Cardiac fibroblast (primary cell): Measurements from ENCODE around the gene C19orf73.
"Not testable (repeated sequence)": the region's sequence is repeated elsewhere in the genome, so short reads cannot be mapped to it uniquely, and the experiment has no call there.

Source experiments
- DNase-seq, 2 donors: peaks; one replicate each; pipeline versions ENCODE4 v3.0.0 to v3.0.0-alpha.2; 2010; ENCODE audit warnings: low read depth in 2 of 2
- H3K4me3 ChIP-seq, 2 donors: replicated peaks in 1 of 2; 1 replicate in 1 of 2; 2 replicates in 1 of 2; pipeline ENCODE4 v1.5.1; 2011; ENCODE audit warnings: low read depth in 2 of 2, low read length in 2 of 2, mild to moderate bottlenecking in 2 of 2, moderate library complexity in 1 of 2
- TF ChIP-seq, protein P1 (sequence below): IDR thresholded peaks from one replicate; pipeline ENCODE4 v1.5.1; 2011; ENCODE audit warnings: low read depth, mild to moderate bottlenecking, low read length, inconsistent platforms

The C19orf73 gene

DNA sequence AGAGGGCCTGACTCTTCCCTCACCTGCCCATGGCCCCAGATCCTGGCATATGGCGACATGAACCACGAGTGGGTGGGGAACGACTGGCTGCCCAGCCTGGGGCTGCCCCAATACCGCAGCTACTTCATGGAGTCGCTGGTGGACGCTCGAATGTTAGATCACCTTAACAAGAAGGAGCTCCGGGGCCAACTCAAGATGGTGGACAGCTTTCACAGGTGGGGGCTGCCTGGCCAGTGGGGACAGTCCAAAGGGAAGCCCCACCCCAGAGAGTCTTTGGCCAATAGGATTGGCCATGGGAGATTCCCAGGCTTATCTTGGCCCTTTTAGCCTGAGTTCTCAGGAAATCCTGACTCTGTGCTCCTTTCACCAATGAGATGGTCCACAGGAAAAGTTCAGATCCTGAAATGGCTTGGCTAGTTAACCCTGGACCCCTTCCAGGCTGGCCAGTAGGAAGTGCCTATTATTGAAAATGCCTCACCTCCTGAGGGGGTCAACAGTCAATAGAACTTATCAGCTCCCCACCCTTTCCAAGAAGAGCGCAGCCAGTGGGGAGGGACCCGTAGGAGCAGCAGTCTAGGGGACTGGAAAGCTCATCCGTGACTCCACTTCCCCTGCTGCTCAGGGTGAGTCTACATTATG is 29.2 kb upstream of the C19orf73 start:
- TF ChIP-seq, protein P1, sequence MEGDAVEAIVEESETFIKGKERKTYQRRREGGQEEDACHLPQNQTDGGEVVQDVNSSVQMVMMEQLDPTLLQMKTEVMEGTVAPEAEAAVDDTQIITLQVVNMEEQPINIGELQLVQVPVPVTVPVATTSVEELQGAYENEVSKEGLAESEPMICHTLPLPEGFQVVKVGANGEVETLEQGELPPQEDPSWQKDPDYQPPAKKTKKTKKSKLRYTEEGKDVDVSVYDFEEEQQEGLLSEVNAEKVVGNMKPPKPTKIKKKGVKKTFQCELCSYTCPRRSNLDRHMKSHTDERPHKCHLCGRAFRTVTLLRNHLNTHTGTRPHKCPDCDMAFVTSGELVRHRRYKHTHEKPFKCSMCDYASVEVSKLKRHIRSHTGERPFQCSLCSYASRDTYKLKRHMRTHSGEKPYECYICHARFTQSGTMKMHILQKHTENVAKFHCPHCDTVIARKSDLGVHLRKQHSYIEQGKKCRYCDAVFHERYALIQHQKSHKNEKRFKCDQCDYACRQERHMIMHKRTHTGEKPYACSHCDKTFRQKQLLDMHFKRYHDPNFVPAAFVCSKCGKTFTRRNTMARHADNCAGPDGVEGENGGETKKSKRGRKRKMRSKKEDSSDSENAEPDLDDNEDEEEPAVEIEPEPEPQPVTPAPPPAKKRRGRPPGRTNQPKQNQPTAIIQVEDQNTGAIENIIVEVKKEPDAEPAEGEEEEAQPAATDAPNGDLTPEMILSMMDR = no peak
- no peak for DNase-seq
- no peak overlapping the region for H3K4me3 ChIP-seq

DNA sequence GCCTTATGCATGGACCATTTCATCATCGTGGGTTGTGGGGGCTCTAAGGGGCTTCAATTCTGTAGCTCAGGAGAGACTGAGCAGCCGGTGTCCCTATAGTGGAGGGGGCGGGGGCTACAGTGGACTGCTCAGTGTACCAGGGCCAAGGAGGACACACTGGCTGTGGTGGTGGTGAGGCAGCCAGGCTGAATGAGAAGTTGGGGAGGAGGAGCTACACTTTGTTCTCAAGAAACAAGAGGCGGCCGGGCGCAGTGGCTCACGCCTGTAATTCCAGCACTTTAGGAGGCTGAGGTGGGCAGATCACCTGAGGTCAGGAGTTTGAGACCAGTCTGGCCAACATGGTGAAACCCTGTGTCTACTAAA is 27.4 kb upstream of the C19orf73 start:
- not testable (repeated sequence) for DNase-seq
- peak overlapping the region in 1 of 2 donors; percentile 34 for H3K4me3 ChIP-seq

DNA sequence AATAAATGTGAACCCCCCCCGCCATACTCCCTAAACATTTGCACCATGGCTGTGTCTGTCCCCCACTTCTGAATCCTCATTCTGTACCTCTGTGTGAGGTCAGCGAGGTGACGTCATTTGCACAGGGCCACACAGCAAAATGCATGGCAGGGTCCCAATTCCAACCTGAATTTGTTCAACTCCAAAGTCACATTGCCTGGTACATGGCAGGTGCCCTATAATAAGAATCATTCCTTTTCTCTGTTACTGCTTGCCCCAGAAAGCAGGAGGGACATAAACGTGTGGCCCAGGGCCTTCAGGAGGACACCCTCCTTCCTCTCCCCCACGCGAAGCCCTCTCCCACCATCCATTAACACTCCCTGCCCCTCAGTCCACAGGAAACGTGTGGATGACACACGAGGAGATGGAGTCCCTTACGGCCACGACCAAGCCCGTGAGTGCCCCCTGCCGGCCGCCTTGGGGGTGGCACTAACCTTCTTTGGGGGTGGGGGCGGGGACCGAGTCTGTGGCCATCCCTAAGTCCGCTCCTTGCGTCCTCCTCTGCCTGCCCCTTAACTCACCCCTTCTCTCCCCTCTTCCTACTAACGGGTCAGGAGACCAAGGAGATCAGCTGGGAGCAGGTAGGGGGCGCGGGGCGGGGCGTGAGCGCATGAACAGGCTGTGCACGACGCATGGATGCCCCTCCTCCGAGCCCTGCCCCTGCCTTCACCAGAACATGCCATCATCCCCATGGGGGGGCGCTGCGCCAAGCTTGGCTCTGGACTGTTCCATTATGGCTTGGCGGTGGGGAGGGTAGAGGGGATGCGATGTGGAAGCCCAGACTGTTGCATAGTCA is 26.8 kb upstream of the C19orf73 start:
- TF ChIP-seq, protein P1 = peak; percentile 88
- DNase-seq = peak; percentile 82 to 86
- H3K4me3 ChIP-seq = peak overlapping the region; percentile 26 to 34

DNA sequence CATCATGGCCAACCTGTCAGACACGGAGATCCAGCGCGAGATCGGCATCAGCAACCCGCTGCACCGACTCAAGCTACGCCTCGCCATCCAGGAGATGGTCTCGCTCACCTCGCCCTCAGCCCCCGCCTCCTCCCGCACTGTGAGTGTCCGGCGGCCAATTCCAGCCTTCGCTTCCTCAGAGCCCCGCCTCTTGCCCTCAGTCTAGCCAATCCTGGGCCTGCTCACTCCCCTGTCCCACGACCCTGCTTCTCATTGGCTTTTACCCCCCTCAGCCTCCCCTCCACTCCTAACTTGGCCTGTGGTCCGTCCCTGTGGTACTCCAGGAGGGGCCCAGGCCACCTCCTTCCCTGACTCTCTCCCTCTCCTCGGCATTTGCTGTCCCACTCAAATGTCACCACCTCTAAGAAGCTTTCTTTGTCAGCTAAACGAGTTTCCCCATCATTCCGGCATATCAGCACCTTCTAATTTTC is 24.0 kb upstream of the C19orf73 start:
- TF ChIP-seq, protein P1 = no peak
- peak overlapping the region; percentile 72 to 79 for H3K4me3 ChIP-seq
- DNase-seq = peak; percentile 91 to 92

DNA sequence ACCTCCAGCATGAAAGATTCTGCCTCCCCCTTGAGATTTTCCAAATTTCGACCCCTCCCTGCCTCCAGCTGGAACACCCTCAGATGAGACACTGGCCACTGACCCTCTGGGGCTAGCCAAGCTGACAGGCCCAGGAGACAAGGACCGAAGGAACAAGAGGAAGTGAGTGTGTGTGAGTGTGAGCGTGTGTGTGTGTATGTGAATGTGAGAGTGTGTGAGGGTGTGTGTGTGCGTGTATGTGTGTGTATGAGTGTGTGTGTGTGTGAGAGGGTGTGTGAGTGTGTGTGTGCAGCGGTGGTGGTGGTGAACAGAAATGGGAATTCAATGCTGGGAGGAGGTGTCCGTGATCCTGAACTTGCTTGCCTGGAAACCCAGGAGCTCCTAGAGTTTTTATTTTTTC is 22.4 kb upstream of the C19orf73 start:
- no peak overlapping the region for H3K4me3 ChIP-seq
- no peak for DNase-seq
- TF ChIP-seq, protein P1 = no peak

DNA sequence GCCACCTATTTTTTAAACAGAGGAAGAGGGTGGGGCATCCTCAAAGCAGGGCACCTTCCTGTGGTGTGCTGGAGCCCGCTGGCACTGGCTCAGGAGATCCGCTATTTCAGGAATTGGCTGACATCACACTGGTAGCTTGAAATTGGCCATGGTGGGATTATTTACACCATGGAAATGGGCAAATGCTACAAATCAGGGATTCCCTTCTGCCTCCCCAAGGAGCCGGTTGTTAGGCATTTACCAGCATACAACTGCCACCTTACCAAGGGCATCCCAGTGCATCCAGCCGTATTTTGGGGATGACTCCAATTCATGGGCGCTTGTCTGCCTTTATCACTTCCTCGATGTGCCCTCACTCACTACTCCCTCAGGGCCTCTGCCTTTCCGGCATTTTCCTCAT is 22.0 kb upstream of the C19orf73 start:
- DNase-seq = no peak
- no peak overlapping the region for H3K4me3 ChIP-seq
- TF ChIP-seq, protein P1 = no peak

DNA sequence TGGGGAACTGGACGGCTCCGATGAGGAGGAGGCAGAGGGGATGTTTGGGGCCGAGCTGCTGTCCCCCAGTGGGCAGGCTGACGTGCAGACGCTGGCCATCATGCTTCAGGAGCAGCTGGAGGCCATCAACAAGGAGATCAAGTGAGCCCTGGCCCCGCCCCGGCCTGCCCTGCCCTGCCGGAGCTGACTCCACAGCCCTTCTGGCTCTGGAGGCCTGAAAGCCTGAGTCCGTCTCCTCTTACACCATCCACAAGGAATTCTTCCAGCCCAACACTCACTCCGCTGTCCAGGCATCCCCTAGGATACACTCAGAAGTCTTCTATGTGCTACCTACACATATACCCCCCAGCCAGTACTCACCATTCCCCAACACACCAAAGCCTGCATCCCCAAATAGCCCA is 17.8 kb upstream of the C19orf73 start:
- TF ChIP-seq, protein P1 = no peak
- no peak overlapping the region for H3K4me3 ChIP-seq
- peak; percentile 52 to 69 for DNase-seq
